Suprapubic skin (tissue), 4 donors: ENCODE measurements around the gene DGCR8. TPM values are rescaled to one million over a fixed set of nuclear protein-coding genes. Genes with fewer than 3 reads are reported as not detected.

ENCODE experiments used
- DNase-seq, 2 donors: peaks; one replicate each; pipeline ENCODE4 v3.0.0-alpha.2; 2019; ENCODE audit warnings: low spot score in 2 of 2
- H3K27ac ChIP-seq: fragments of 200-600 bp; sonication (generic); one replicate; pipeline ENCODE4 v1.5.1; 2019
- H3K27me3 ChIP-seq: fragments of 200-600 bp; sonication (generic); one replicate; pipeline ENCODE4 v1.5.1; 2019
- H3K36me3 ChIP-seq: fragments of 200-600 bp; sonication (generic); one replicate; pipeline ENCODE4 v1.5.1; 2019
- H3K4me1 ChIP-seq: fragments of 200-600 bp; sonication (generic); one replicate; pipeline ENCODE4 v1.5.1; 2019
- H3K4me3 ChIP-seq: fragments of 200-600 bp; sonication (generic); one replicate; pipeline ENCODE4 v1.5.1; 2019; ENCODE audit warnings: mild to moderate bottlenecking
- H3K9me3 ChIP-seq: fragments of 200-600 bp; sonication (generic); one replicate; pipeline ENCODE4 v1.5.1; 2019
- CTCF ChIP-seq, 2 donors: fragments of 200-600 bp in 1 of 2; fragments of 450-650 bp in 1 of 2; sonication (generic) in 1 of 2; IDR thresholded peaks; one replicate each; pipeline ENCODE4 v1.5.1; 2016 to 2019; ENCODE audit warnings: antibody characterized with exemption in 2 of 2, mild to moderate bottlenecking in 1 of 2, moderate library complexity in 1 of 2
- EP300 ChIP-seq: sonication (generic); formaldehyde crosslinking; IDR thresholded peaks from one replicate; pipeline ENCODE4 v1.6.1; 2017; ENCODE audit warnings: antibody characterized with exemption
- POLR2A ChIP-seq, 2 donors: fragments of 450-650 bp; IDR thresholded peaks; one replicate each; pipeline ENCODE4 v1.6.1; 2017; ENCODE audit warnings: antibody characterized with exemption in 2 of 2, mild to moderate bottlenecking in 2 of 2, moderate library complexity in 2 of 2
- POLR2AphosphoS5 ChIP-seq, 3 donors: sonication (generic); formaldehyde crosslinking; IDR thresholded peaks; one replicate each; pipeline ENCODE4 v1.6.1; 2017; ENCODE audit warnings: antibody characterized with exemption in 3 of 3
- WGBS: methylation state at CpG from one replicate; pipeline ENCODE4 v1.1.5; 2018; 5-methylcytosine and 5-hydroxymethylcytosine counted together
- total RNA-seq, 4 donors: library from RNA; depleted of rRNA; stranded (reverse); fragments of >200 nt; gene quantifications; one replicate each; pipeline ENCODE4 v1.1.0, GENCODE V29; 2016

Gene DGCR8
- total RNA-seq, 4 donors from 2014 or later = 22.4 to 69.1 (median 38.0) TPM

DNA sequence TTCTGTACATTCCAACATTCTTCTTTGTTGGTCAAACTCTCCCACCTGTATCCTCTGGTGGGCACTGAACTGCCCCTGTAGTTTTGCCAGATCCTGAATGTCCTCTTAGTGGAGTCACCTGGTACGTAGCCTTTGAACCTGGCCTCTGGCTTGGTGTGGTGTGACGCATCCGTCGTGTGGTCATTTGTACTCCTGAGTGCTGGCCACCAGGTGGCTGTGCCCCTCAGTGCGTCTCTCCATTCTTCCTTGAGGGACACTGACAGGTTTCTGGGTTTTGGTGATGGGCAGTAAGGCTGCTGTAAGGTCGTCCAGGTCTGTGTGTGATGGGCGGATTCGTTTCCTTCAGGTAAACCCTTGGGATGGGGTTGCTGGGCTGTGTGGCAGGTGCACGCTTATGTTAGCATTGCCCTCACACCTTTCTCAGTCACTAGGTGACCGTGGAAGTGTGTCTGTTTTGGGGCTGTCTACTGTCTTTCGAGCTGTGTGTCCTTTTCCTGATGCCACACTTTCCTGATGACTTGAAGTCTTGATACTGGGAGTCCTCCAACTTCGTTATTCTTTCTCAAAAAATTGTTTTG, 22.3 kb downstream of the DGCR8 start:
- peaks cover 3% of the 10 kb centered on the region for H3K4me1 ChIP-seq
- WGBS = 91% methylated on average over 12 of the region's 12 CpGs
- TF ChIP-seq EP300 = no peak
- no peak for TF ChIP-seq POLR2AphosphoS5 (IDR thresholded peaks at IDR 0.05)
- no peak for TF ChIP-seq CTCF (IDR thresholded peaks at IDR 0.05)
- TF ChIP-seq POLR2A (IDR thresholded peaks at IDR 0.05) = no peak
- no peaks in the 10 kb centered on the region for H3K9me3 ChIP-seq
- no peak overlapping the region for H3K27ac ChIP-seq
- H3K27me3 ChIP-seq = no peaks in the 10 kb centered on the region
- H3K36me3 ChIP-seq = peaks cover 75% of the 10 kb centered on the region
- H3K4me3 ChIP-seq = no peak overlapping the region
- DNase-seq = no peak

DNA sequence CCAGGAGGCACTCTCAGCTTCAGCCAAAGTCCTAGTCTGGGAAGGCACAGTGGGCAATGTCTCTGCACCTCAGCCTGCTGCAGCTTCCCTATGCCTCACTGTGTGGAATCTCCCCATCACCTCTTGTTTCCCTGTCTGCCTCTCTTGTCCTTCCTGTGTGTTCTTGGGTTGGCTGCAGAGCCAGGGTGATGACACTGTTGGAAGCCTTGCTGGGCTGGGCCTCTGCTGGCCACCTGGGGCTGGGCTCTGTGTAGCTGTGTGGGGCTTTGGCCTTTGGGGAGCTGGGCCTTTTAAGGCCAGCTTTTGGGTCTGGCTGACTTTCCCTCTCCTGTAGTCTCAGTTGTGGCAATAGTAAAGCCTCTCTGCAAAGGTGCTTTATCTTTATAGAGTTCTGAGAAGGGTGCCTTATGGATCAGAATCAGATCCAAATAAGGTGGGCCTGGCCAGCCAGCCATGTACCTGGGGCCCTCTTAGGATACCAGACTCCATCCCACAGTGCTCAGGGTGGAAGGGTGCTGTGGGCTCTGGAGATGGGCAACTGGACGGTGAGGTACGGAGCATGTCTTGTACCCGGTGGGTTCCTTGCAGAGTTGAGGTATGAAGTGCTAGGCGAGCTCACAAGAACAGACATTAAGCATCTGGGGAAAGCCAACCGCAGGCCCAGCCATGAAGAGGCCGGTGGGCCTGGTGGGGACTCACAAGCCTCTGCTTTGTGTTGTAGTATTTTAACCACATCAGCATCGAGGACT, 25.6 kb downstream of the DGCR8 start:
- WGBS = 97% methylated on average over 7 of the region's 7 CpGs
- Histone ChIP-seq H3K9me3 (no peaks in the 10 kb centered on the region), H3K36me3 (peaks cover 76% of the 10 kb centered on the region), H3K4me3 (no peak overlapping the region), H3K27ac (no peak overlapping the region), H3K4me1 (no peaks in the 10 kb centered on the region), H3K27me3 (no peaks in the 10 kb centered on the region)
- DNase-seq = no peak
- TF ChIP-seq POLR2A (IDR thresholded peaks at IDR 0.05) = no peak
- TF ChIP-seq EP300 = no peak
- no peak for TF ChIP-seq CTCF (IDR thresholded peaks at IDR 0.05)
- no peak for TF ChIP-seq POLR2AphosphoS5 (IDR thresholded peaks at IDR 0.05)

- WGBS = 72% methylated on average over 10 of the region's 20 CpGs
- Histone ChIP-seq H3K9me3 (no peaks in the 10 kb centered on the region), H3K27ac (no peak overlapping the region), H3K27me3 (no peaks in the 10 kb centered on the region), H3K36me3 (peaks cover 81% of the 10 kb centered on the region), H3K4me3 (no peak overlapping the region), H3K4me1 (no peaks in the 10 kb centered on the region)
- DNase-seq = no peak
- TF ChIP-seq CTCF (IDR thresholded peaks at IDR 0.05) = no peak
- no peak for TF ChIP-seq POLR2AphosphoS5 (IDR thresholded peaks at IDR 0.05)
Measured at GRCh38 chr22:20106205-20106848, 26.3 kb downstream of the DGCR8 start.

GRCh38 chr22:20106849-20107237, 26.8 kb downstream of the DGCR8 start:
- 89% methylated on average over 10 of the region's 10 CpGs for WGBS
- TF ChIP-seq POLR2A (IDR thresholded peaks at IDR 0.05) (no peak), POLR2AphosphoS5 (IDR thresholded peaks at IDR 0.05) (no peak), EP300 (no peak), CTCF (IDR thresholded peaks at IDR 0.05) (no peak)
- Histone ChIP-seq H3K27me3 (no peaks in the 10 kb centered on the region), H3K9me3 (no peaks in the 10 kb centered on the region), H3K4me1 (no peaks in the 10 kb centered on the region), H3K27ac (no peak overlapping the region), H3K36me3 (peaks cover 84% of the 10 kb centered on the region), H3K4me3 (no peak overlapping the region)
- DNase-seq = no peak

DNA sequence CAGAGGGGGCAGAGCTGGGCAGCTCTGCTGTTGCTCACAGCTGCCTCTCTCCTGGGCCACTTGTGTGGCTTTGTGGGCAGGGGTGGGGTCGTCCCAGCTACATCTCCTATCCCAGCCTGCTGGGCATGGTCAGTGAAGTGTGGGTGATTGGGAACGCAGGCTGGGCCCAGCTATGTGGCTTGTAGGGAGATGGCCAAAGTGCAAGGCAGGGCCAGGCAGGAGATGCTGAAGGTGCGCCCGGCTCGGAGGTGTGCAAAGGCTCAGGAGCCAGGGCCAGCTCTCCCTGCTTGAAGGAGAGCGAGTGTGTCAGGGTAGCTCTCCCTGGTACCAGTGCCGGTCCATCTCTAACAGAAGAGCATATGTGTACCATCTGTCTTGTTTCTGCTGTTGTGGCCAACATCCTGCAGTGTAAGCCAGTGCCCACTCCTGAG, 27.4 kb downstream of the DGCR8 start:
- WGBS = no CpG with 5 or more reads among the region's 7 CpGs
- no peak for TF ChIP-seq CTCF (IDR thresholded peaks at IDR 0.05)
- no peak for TF ChIP-seq EP300
- no peak for TF ChIP-seq POLR2AphosphoS5 (IDR thresholded peaks at IDR 0.05)
- TF ChIP-seq POLR2A (IDR thresholded peaks at IDR 0.05) = no peak
- Histone ChIP-seq H3K27ac (no peak overlapping the region), H3K9me3 (no peaks in the 10 kb centered on the region), H3K4me3 (no peak overlapping the region), H3K27me3 (no peaks in the 10 kb centered on the region), H3K36me3 (peaks cover 85% of the 10 kb centered on the region), H3K4me1 (no peaks in the 10 kb centered on the region)
- DNase-seq = no peak
